HG03139 (cell line): ENCODE data around the gene NPFFR1.
A peak's percentile ranks its signal among the peaks of the same experiment; 100 is the strongest.

Source experiments
- ATAC-seq: cut with Tn5 transposase; IDR thresholded peaks from one replicate; pipeline ENCODE4 v1.9.1; 2021; ENCODE audit not compliant: unreplicated experiment

NPFFR1 gene

GRCh38 chr10:70283445-70284399 is at the start of gene NPFFR1:
Gene NPFFR1 (minus strand): TSS chr10:70284004. CDS start chr10:70283676, 328 bp downstream.
- no peak for ATAC-seq

GRCh38 chr10:70333268-70333667 is 49.5 kb upstream of the NPFFR1 start:
- ATAC-seq = no peak

GRCh38 chr10:70331486-70332268 is 47.9 kb upstream of the NPFFR1 start:
- peak; percentile 67 for ATAC-seq

- no peak for ATAC-seq
Measured at GRCh38 chr10:70331160-70331485, 47.3 kb upstream of the NPFFR1 start.

- ATAC-seq = no peak
Measured at GRCh38 chr10:70330671-70331070, 46.9 kb upstream of the NPFFR1 start.

- ATAC-seq = no peak
Measured at GRCh38 chr10:70328967-70329366, 45.2 kb upstream of the NPFFR1 start.

- no peak for ATAC-seq
Measured at GRCh38 chr10:70328018-70328417, 44.2 kb upstream of the NPFFR1 start.

GRCh38 chr10:70324951-70325781 is 41.4 kb upstream of the NPFFR1 start:
- ATAC-seq = no peak

- ATAC-seq = no peak
Measured at GRCh38 chr10:70324339-70324861, 40.6 kb upstream of the NPFFR1 start.

GRCh38 chr10:70323697-70324338 is 40.0 kb upstream of the NPFFR1 start:
- ATAC-seq = no peak

GRCh38 chr10:70323138-70323696 is 39.4 kb upstream of the NPFFR1 start:
- ATAC-seq = no peak

- ATAC-seq = no peak
Measured at GRCh38 chr10:70321897-70322890, 38.4 kb upstream of the NPFFR1 start.

- ATAC-seq = no peak
Measured at GRCh38 chr10:70321233-70321632, 37.4 kb upstream of the NPFFR1 start.

- ATAC-seq = no peak
Measured at GRCh38 chr10:70320751-70321150, 36.9 kb upstream of the NPFFR1 start.

- no peak for ATAC-seq
Measured at GRCh38 chr10:70319824-70320223, 36.0 kb upstream of the NPFFR1 start.

GRCh38 chr10:70319183-70319582 is 35.4 kb upstream of the NPFFR1 start:
- no peak for ATAC-seq

GRCh38 chr10:70317943-70318318 is 34.1 kb upstream of the NPFFR1 start:
- ATAC-seq = no peak

- no peak for ATAC-seq
Measured at GRCh38 chr10:70317272-70317942, 33.6 kb upstream of the NPFFR1 start.
